ENCODE results near the gene CDKN3.
A peak's percentile ranks its signal among the peaks of the same experiment; 100 is the strongest.
"Not testable (repeated sequence)": the region's sequence is repeated elsewhere in the genome, so short reads cannot be mapped to it uniquely, and the experiment has no call there.

CDKN3 gene

DNA sequence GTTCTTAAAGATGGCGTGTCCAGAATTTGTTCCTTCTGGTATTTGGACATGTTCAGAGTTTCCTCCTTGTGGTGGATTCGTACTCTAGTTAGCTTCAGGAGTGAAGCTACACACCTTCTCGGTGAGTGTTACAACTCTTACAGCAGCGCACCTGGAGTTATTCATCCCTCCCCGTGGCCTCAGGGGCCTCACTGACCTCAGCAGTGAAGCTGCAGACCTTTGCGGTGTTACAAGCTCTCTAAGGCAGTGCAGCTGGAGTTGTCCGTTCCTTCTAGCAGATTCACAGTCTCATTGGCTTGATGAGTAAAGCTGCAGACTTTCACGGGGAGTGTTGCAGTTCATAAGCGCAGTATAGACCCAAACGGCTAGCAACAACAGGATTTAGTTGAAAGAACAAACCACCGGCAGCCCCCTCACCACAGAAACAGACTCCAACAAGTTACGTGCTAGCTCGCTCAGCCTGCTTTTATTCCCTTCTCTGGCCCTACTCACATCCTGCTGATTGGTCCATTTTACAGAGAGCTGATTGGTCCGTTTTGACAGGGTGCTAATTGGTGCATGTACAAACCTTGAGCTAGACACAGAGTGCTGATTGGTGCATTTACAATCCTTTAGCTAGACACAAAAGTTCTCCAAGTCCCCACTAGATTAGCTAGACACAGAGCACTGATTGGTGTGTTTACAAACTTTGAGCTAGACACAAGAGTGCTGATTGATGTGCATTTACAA lies 4.5 kb upstream of the CDKN3 start:
- no peaks in the 10 kb centered on the region for H3K36me3 Mint-ChIP-seq (ENCODE audit: low read depth)
- H3K9me3 Mint-ChIP-seq: no peaks in the 10 kb centered on the region
- peaks cover 13% of the 10 kb centered on the region for H3K27me3 Mint-ChIP-seq
- H3K27ac Mint-ChIP-seq: no peak overlapping the region
- no peaks in the 10 kb centered on the region for H3K4me1 Mint-ChIP-seq (ENCODE audit: low read depth)
- no peak overlapping the region for H3K4me3 Mint-ChIP-seq

GRCh38 chr14:54392986-54393884 lies 3.6 kb upstream of the CDKN3 start:
- not testable (repeated sequence) for H3K4me3 Mint-ChIP-seq; H3K27ac Mint-ChIP-seq; H3K9me3 Mint-ChIP-seq; H3K27me3 Mint-ChIP-seq; H3K36me3 Mint-ChIP-seq (ENCODE audit: low read depth); H3K4me1 Mint-ChIP-seq (ENCODE audit: low read depth)

GRCh38 chr14:54394596-54394995 lies 2.2 kb upstream of the CDKN3 start:
- no peaks in the 10 kb centered on the region for H3K27me3 Mint-ChIP-seq
- peak overlapping the region; percentile 13 for H3K27ac Mint-ChIP-seq
- H3K4me3 Mint-ChIP-seq: no peak overlapping the region
- H3K36me3 Mint-ChIP-seq (ENCODE audit: low read depth): no peaks in the 10 kb centered on the region
- H3K9me3 Mint-ChIP-seq: no peaks in the 10 kb centered on the region
- H3K4me1 Mint-ChIP-seq (ENCODE audit: low read depth): peaks cover 20% of the 10 kb centered on the region

DNA sequence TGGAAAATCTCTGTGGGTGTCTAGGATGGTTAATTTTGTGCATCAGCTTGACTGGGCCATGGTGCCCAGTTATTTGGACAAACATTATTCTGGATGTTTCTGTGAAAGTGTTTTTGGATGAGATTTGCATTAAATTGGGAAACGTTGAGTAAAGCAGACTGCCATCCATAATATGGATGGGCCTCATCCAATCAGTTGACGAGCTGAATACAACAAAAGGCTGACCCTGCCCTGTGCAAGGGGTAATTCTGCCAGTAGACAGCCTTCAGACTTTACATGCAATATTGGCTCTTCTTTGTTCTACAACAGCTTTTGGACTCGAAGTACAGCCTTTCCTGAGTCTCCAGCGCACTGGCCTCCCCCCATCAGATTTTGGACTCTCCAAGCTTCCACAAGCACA lies 1.5 kb upstream of the CDKN3 start:
- Mint-ChIP-seq H3K36me3 (ENCODE audit: low read depth) (no peaks in the 10 kb centered on the region), H3K27ac (no peak overlapping the region), H3K9me3 (no peaks in the 10 kb centered on the region), H3K4me3 (no peak overlapping the region), H3K27me3 (no peaks in the 10 kb centered on the region), H3K4me1 (ENCODE audit: low read depth) (peaks cover 20% of the 10 kb centered on the region)

DNA sequence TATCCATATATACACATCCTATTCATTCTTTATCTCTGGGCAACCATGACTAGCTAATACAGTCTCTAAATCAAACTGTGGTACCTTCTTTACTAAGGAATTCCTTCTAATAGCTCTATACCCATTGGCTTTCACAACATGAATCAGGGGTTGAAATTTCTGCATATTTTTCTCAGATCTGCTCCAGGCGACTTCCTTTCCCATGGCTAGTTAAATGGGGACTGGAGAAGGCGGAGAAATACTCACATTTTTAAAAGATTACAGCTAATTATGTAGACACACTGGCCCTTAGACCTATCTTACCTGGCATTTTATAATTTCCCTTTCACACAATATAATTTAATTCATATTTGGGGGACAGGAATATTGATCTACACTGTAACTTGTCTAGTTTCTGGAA lies 1.1 kb upstream of the CDKN3 start:
- no peaks in the 10 kb centered on the region for H3K27me3 Mint-ChIP-seq
- no peaks in the 10 kb centered on the region for H3K36me3 Mint-ChIP-seq (ENCODE audit: low read depth)
- no peaks in the 10 kb centered on the region for H3K9me3 Mint-ChIP-seq
- H3K27ac Mint-ChIP-seq: no peak overlapping the region
- peak overlapping the region; percentile 32 for H3K4me3 Mint-ChIP-seq
- peaks cover 20% of the 10 kb centered on the region for H3K4me1 Mint-ChIP-seq (ENCODE audit: low read depth)

DNA sequence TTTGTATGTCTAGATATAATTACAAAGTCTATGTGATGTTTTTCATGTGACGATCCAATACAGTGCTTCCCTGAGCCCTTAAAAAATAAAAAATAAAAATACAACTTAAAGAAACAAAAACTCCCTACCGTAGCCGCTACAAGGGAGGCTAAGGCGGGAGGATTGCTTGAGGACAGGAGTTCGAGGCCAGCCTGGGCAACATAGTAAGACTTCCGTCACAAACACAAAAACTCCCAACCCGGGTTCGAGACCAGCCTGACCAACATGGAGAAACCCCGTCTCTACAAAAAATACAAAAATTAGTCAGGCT lies 669 bp upstream of the CDKN3 start:
- Mint-ChIP-seq H3K27ac (peak overlapping the region; percentile 87), H3K9me3 (no peaks in the 10 kb centered on the region), H3K4me1 (ENCODE audit: low read depth) (peaks cover 20% of the 10 kb centered on the region), H3K27me3 (no peaks in the 10 kb centered on the region), H3K36me3 (ENCODE audit: low read depth) (no peaks in the 10 kb centered on the region), H3K4me3 (peak overlapping the region; percentile 89)

- H3K4me3 Mint-ChIP-seq: no peak overlapping the region
- H3K36me3 Mint-ChIP-seq (ENCODE audit: low read depth): peaks cover 29% of the 10 kb centered on the region
- peaks cover 20% of the 10 kb centered on the region for H3K4me1 Mint-ChIP-seq (ENCODE audit: low read depth)
- H3K9me3 Mint-ChIP-seq: peaks cover 4% of the 10 kb centered on the region
- H3K27me3 Mint-ChIP-seq: no peaks in the 10 kb centered on the region
- H3K27ac Mint-ChIP-seq: no peak overlapping the region
Measured at GRCh38 chr14:54399560-54399959, 2.8 kb downstream of the CDKN3 start.

- not testable (repeated sequence) for H3K27me3 Mint-ChIP-seq; H3K27ac Mint-ChIP-seq; H3K4me1 Mint-ChIP-seq (ENCODE audit: low read depth); H3K4me3 Mint-ChIP-seq; H3K9me3 Mint-ChIP-seq
- H3K36me3 Mint-ChIP-seq (ENCODE audit: low read depth): peaks cover 56% of the 10 kb centered on the region
Measured at GRCh38 chr14:54403401-54404005, 6.7 kb downstream of the CDKN3 start.

DNA sequence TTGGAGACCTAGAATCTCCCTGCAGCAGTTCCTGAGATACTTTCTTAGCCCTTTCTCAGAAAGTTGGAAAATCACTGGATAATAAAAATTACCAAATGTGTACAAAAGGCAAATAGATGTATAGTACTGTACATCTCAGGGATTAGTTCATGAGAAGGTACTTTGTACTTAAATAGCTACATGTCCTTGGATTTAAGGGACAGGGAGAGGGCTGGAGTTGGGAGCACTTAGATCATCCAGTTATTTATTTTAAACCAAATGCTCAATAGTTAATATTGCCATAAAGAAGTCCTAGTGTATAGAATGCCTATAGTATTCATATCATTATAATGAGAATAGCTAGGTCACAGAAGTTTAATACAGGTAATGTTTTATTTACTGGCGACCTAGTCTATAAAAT lies 13.4 kb downstream of the CDKN3 start:
- Mint-ChIP-seq H3K9me3 (no peaks in the 10 kb centered on the region), H3K27me3 (no peaks in the 10 kb centered on the region), H3K27ac (no peak overlapping the region), H3K4me3 (no peak overlapping the region), H3K4me1 (ENCODE audit: low read depth) (no peaks in the 10 kb centered on the region), H3K36me3 (ENCODE audit: low read depth) (peaks cover 42% of the 10 kb centered on the region)

DNA sequence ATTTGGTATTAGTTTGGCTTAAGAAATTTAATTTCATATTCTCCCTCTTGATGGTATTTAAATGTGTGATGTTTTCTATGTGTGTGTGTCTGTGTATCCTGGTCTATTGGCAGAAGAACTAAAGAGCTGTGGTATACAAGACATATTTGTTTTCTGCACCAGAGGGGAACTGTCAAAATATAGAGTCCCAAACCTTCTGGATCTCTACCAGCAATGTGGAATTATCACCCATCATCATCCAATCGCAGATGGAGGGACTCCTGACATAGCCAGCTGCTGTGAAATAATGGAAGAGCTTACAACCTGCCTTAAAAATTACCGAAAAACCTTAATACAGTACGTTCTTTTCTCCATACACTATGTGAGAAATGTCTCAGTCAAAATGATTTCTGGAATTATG lies 14.6 kb downstream of the CDKN3 start:
- Mint-ChIP-seq H3K4me1 (ENCODE audit: low read depth) (no peaks in the 10 kb centered on the region), H3K27ac (no peak overlapping the region), H3K9me3 (no peaks in the 10 kb centered on the region), H3K4me3 (no peak overlapping the region), H3K36me3 (ENCODE audit: low read depth) (peaks cover 37% of the 10 kb centered on the region), H3K27me3 (no peaks in the 10 kb centered on the region)

DNA sequence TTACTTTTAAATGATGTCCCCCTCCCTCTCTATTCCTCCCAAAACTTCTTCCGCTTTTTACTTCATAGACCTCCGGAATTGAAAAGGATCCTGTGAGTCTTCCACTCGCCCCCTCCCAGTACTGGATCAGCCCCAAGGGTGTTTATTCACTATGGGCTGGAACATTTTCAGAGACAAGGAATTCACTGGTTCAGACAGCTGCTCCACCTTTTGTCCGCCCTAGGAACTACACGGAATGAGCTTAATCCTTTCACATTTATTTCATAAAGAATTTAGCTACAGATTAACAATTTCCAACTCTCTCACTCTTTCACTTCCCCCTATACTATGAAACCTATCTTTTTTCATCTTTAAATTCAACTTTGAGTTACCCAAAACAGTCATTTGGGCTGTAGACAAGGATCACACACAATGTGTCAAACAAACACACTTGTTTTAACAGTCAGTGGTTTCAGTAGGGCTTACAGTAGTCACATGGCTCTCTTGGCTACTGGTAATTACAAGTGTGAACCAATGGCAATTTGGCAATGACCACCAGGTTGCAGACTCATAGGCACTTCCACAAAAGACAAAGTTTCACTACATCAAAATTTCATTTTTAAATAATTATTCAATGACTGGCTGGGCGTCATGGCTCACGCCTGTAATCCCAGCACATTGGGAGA lies 23.8 kb downstream of the CDKN3 start:
- Mint-ChIP-seq H3K4me3 (no peak overlapping the region), H3K4me1 (ENCODE audit: low read depth) (peaks cover 15% of the 10 kb centered on the region), H3K9me3 (no peaks in the 10 kb centered on the region), H3K27ac (no peak overlapping the region), H3K27me3 (no peaks in the 10 kb centered on the region), H3K36me3 (ENCODE audit: low read depth) (peaks cover 34% of the 10 kb centered on the region)

DNA sequence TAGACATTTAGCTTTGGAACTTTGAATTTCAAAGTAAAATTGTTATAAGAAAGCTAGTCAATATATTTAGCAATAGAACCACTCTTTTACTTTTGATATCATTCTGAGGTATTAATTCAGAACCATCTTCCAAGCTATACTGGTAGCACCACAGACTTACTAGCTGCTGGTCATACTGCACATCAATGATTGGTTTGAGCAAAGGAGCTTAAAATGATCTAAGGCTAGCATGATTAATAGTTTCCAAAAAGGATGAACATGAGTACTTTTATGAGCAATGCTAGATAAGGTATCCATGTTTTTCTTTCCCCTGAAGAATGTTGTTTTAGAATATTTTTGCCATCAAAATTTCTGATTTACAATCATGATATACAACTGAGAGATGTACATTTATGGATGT lies 27.2 kb downstream of the CDKN3 start:
- Mint-ChIP-seq H3K27me3 (no peaks in the 10 kb centered on the region), H3K9me3 (no peaks in the 10 kb centered on the region), H3K27ac (peak overlapping the region; percentile 17), H3K4me1 (ENCODE audit: low read depth) (peaks cover 29% of the 10 kb centered on the region), H3K4me3 (no peak overlapping the region), H3K36me3 (ENCODE audit: low read depth) (peaks cover 60% of the 10 kb centered on the region)

GRCh38 chr14:54424479-54424901 lies 27.7 kb downstream of the CDKN3 start:
- H3K4me1 Mint-ChIP-seq (ENCODE audit: low read depth): peaks cover 34% of the 10 kb centered on the region
- H3K4me3 Mint-ChIP-seq: no peak overlapping the region

GRCh38 chr14:54425068-54425467 lies 28.3 kb downstream of the CDKN3 start:
- H3K4me1 Mint-ChIP-seq (ENCODE audit: low read depth): peaks cover 39% of the 10 kb centered on the region

More at GRCh38 chr14:54424479-54424901, 27.7 kb downstream of the CDKN3 start:
- no peaks in the 10 kb centered on the region for H3K9me3 Mint-ChIP-seq
- H3K36me3 Mint-ChIP-seq (ENCODE audit: low read depth): peaks cover 64% of the 10 kb centered on the region
- H3K27ac Mint-ChIP-seq: peak overlapping the region; percentile 17
- no peaks in the 10 kb centered on the region for H3K27me3 Mint-ChIP-seq

More at GRCh38 chr14:54425068-54425467, 28.3 kb downstream of the CDKN3 start:
- Mint-ChIP-seq H3K9me3 (no peaks in the 10 kb centered on the region), H3K4me3 (no peak overlapping the region), H3K27me3 (no peaks in the 10 kb centered on the region), H3K36me3 (ENCODE audit: low read depth) (peaks cover 64% of the 10 kb centered on the region), H3K27ac (peak overlapping the region; percentile 27)
